ENCODE measurements around the gene ARAP1.

ARAP1 gene

DNA sequence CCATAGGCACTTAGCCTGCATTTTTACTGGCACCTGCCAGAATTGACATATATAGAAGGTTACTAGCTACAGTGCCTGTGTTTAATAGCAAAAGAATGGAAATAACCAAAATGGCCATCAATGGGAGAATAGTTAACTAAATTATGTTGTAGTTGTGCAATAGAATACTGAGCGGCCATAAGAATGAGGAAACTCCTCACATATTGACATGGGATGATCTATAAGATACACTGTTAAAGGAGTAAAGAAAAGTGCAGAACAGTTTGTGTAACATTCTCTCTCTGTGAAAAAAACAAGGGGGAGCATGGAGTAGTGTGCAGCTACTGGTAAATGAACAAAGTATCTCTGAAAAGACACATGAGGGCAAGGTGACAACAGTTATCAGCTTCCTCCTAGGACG is 21.5 kb downstream of the ARAP1 start:
- Mint-ChIP-seq H3K27me3 (ENCODE audit: low read depth, poor library complexity) (peaks cover 7% of the 10 kb centered on the region), H3K36me3 (ENCODE audit: low read depth) (peaks cover 25% of the 10 kb centered on the region), H3K4me3 (no peak overlapping the region), H3K27ac (no peak overlapping the region), H3K9me3 (no peaks in the 10 kb centered on the region), H3K4me1 (peaks cover 5% of the 10 kb centered on the region)
- TF ChIP-seq, protein P1, sequence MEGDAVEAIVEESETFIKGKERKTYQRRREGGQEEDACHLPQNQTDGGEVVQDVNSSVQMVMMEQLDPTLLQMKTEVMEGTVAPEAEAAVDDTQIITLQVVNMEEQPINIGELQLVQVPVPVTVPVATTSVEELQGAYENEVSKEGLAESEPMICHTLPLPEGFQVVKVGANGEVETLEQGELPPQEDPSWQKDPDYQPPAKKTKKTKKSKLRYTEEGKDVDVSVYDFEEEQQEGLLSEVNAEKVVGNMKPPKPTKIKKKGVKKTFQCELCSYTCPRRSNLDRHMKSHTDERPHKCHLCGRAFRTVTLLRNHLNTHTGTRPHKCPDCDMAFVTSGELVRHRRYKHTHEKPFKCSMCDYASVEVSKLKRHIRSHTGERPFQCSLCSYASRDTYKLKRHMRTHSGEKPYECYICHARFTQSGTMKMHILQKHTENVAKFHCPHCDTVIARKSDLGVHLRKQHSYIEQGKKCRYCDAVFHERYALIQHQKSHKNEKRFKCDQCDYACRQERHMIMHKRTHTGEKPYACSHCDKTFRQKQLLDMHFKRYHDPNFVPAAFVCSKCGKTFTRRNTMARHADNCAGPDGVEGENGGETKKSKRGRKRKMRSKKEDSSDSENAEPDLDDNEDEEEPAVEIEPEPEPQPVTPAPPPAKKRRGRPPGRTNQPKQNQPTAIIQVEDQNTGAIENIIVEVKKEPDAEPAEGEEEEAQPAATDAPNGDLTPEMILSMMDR (IDR thresholded peaks at IDR 0.05) = no peak
- no peak for DNase-seq

DNA sequence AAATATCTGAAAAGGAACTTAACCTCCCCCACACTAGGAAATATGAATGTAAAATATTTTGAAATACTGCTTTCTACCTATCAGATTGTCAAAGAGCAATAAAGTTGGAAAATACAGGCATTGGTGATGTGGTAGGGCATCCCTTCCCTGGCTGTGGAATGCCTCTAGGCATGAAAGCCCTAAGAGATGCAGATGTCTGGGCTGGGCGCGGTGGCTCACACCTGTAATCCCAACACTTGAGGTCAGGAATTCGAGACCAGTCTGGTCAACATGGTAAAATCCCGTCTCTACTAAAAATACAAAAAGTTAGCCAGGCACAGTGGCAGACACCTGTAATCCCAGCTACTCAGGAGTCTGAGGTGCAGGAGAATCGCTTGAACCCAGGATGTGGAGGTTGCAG is 22.0 kb downstream of the ARAP1 start:
- TF ChIP-seq, protein P1 (IDR thresholded peaks at IDR 0.05) = no peak
- Mint-ChIP-seq H3K36me3 (ENCODE audit: low read depth) (peaks cover 25% of the 10 kb centered on the region), H3K27ac (no peak overlapping the region)

GRCh38 chr11:72727521-72727920 is 24.7 kb downstream of the ARAP1 start:
- peak overlapping the region; percentile 37 for H3K27ac Mint-ChIP-seq
- H3K4me1 Mint-ChIP-seq = peaks cover 13% of the 10 kb centered on the region
- peaks cover 25% of the 10 kb centered on the region for H3K36me3 Mint-ChIP-seq (ENCODE audit: low read depth)
- peaks cover 3% of the 10 kb centered on the region for H3K27me3 Mint-ChIP-seq (ENCODE audit: low read depth, poor library complexity)
- H3K9me3 Mint-ChIP-seq = no peaks in the 10 kb centered on the region
- TF ChIP-seq, protein P1 (IDR thresholded peaks at IDR 0.05) = no peak
- no peak for DNase-seq
- H3K4me3 Mint-ChIP-seq = no peak overlapping the region

More for the DNA sequence above, 22.0 kb downstream of the ARAP1 start:
- Mint-ChIP-seq H3K4me3 (no peak overlapping the region), H3K4me1 (peaks cover 7% of the 10 kb centered on the region), H3K27me3 (ENCODE audit: low read depth, poor library complexity) (peaks cover 7% of the 10 kb centered on the region), H3K9me3 (no peaks in the 10 kb centered on the region)
- DNase-seq = no peak

- H3K4me3 Mint-ChIP-seq = no peak overlapping the region
- peaks cover 23% of the 10 kb centered on the region for H3K36me3 Mint-ChIP-seq (ENCODE audit: low read depth)
- H3K4me1 Mint-ChIP-seq = peaks cover 22% of the 10 kb centered on the region
- peaks cover 3% of the 10 kb centered on the region for H3K27me3 Mint-ChIP-seq (ENCODE audit: low read depth, poor library complexity)
- H3K27ac Mint-ChIP-seq = peak overlapping the region; percentile 32
- no peaks in the 10 kb centered on the region for H3K9me3 Mint-ChIP-seq
- DNase-seq = no peak
- TF ChIP-seq, protein P1 (IDR thresholded peaks at IDR 0.05) = no peak
Observed at GRCh38 chr11:72726266-72727220, 25.7 kb downstream of the ARAP1 start.

DNA sequence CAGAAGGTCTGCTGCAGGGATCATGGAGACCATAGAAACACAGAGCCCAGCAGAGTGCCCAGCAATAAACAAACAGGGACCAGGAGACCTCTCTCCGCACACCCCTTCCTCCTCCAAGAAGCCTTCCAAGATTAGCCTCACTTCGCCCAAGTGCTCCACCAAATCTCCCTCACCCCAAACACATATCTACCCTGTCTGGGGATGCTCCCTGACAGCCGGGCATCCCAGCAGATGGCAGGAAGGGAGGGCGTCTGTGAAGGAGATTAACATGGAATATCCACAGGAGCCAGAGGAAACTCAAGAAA is 26.5 kb downstream of the ARAP1 start:
- no peak for DNase-seq
- TF ChIP-seq, protein P1 (IDR thresholded peaks at IDR 0.05) = no peak
- Mint-ChIP-seq H3K27ac (no peak overlapping the region), H3K4me1 (peaks cover 31% of the 10 kb centered on the region), H3K36me3 (ENCODE audit: low read depth) (peaks cover 15% of the 10 kb centered on the region), H3K27me3 (ENCODE audit: low read depth, poor library complexity) (peaks cover 3% of the 10 kb centered on the region), H3K4me3 (no peak overlapping the region), H3K9me3 (no peaks in the 10 kb centered on the region)

Data from nephron progenitor cell (in vitro differentiated cells).